Measurements from ENCODE around the gene RCOR1.

DNA sequence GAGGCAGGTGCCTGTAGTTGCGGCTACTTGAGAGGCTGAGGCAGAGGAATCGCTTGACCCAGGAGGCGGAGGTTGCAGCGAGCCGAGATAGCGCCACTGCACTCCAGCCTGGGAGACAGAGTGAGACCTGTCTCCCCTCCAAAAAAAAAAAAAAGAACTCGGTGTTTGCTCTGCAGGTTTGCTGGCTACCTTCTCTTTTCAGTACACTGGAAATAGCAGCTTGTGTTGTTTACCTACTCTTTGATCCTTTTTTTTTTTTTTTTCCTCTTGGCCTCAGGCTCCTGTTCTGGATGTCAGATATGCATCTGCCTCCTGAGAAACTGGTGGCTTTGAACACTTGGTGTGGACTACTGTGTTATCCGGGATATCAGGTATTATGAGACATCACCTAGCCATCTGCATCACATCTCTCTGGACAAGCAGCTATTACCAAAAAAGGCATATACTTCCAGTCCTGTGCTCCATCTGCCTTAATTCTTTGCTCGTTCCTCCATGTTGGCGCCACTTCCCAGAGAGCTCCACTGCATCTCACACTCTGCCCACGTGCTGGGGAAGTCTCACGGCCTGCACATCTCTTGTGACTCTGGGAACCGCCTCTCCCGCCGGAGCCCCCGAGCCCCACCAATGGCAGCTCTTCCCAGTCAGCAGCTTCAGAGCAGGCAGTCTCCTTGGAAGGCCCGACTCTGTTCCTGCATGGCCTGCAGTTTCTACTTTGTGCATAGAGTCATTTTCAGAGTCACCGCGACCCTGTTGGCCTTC is 133.9 kb downstream of the RCOR1 start:
- TF ChIP-seq, protein P1, sequence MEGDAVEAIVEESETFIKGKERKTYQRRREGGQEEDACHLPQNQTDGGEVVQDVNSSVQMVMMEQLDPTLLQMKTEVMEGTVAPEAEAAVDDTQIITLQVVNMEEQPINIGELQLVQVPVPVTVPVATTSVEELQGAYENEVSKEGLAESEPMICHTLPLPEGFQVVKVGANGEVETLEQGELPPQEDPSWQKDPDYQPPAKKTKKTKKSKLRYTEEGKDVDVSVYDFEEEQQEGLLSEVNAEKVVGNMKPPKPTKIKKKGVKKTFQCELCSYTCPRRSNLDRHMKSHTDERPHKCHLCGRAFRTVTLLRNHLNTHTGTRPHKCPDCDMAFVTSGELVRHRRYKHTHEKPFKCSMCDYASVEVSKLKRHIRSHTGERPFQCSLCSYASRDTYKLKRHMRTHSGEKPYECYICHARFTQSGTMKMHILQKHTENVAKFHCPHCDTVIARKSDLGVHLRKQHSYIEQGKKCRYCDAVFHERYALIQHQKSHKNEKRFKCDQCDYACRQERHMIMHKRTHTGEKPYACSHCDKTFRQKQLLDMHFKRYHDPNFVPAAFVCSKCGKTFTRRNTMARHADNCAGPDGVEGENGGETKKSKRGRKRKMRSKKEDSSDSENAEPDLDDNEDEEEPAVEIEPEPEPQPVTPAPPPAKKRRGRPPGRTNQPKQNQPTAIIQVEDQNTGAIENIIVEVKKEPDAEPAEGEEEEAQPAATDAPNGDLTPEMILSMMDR (IDR thresholded peaks at IDR 0.05): no peak
- TF ChIP-seq, protein P2, sequence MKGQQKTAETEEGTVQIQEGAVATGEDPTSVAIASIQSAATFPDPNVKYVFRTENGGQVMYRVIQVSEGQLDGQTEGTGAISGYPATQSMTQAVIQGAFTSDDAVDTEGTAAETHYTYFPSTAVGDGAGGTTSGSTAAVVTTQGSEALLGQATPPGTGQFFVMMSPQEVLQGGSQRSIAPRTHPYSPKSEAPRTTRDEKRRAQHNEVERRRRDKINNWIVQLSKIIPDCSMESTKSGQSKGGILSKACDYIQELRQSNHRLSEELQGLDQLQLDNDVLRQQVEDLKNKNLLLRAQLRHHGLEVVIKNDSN (CRISPR knock-in tag; IDR thresholded peaks at IDR 0.05): no peak
- TF ChIP-seq ATF1 (CRISPR knock-in tag; IDR thresholded peaks at IDR 0.05) (no peak), NFE2L1 (CRISPR knock-in tag; IDR thresholded peaks at IDR 0.05) (no peak), JUN (CRISPR knock-in tag; IDR thresholded peaks at IDR 0.05) (no peak), HMGA2 (CRISPR knock-in tag; IDR thresholded peaks at IDR 0.05) (no peak), TEAD4 (CRISPR knock-in tag; IDR thresholded peaks at IDR 0.05) (no peak), CBFB (CRISPR knock-in tag; IDR thresholded peaks at IDR 0.05; ENCODE audit: low read depth) (no peak)
- TF ChIP-seq, protein P3, sequence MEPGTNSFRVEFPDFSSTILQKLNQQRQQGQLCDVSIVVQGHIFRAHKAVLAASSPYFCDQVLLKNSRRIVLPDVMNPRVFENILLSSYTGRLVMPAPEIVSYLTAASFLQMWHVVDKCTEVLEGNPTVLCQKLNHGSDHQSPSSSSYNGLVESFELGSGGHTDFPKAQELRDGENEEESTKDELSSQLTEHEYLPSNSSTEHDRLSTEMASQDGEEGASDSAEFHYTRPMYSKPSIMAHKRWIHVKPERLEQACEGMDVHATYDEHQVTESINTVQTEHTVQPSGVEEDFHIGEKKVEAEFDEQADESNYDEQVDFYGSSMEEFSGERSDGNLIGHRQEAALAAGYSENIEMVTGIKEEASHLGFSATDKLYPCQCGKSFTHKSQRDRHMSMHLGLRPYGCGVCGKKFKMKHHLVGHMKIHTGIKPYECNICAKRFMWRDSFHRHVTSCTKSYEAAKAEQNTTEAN (CRISPR knock-in tag; IDR thresholded peaks at IDR 0.05): no peak
- TF ChIP-seq, protein P4, sequence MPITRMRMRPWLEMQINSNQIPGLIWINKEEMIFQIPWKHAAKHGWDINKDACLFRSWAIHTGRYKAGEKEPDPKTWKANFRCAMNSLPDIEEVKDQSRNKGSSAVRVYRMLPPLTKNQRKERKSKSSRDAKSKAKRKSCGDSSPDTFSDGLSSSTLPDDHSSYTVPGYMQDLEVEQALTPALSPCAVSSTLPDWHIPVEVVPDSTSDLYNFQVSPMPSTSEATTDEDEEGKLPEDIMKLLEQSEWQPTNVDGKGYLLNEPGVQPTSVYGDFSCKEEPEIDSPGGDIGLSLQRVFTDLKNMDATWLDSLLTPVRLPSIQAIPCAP (CRISPR knock-in tag; IDR thresholded peaks at IDR 0.05): no peak
- TF ChIP-seq, protein P5, sequence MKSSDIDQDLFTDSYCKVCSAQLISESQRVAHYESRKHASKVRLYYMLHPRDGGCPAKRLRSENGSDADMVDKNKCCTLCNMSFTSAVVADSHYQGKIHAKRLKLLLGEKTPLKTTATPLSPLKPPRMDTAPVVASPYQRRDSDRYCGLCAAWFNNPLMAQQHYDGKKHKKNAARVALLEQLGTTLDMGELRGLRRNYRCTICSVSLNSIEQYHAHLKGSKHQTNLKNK (CRISPR knock-in tag; IDR thresholded peaks at IDR 0.05): no peak
- TF ChIP-seq, protein P6, sequence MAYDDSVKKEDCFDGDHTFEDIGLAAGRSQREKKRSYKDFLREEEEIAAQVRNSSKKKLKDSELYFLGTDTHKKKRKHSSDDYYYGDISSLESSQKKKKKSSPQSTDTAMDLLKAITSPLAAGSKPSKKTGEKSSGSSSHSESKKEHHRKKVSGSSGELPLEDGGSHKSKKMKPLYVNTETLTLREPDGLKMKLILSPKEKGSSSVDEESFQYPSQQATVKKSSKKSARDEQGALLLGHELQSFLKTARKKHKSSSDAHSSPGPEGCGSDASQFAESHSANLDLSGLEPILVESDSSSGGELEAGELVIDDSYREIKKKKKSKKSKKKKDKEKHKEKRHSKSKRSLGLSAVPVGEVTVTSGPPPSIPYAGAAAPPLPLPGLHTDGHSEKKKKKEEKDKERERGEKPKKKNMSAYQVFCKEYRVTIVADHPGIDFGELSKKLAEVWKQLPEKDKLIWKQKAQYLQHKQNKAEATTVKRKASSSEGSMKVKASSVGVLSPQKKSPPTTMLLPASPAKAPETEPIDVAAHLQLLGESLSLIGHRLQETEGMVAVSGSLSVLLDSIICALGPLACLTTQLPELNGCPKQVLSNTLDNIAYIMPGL (CRISPR knock-in tag; IDR thresholded peaks at IDR 0.05): no peak
